Inflammatory macrophage (primary cell): ENCODE measurements around the gene ALDH3B1.

Experiments used
- DNase-seq, 2 donors: peaks; one replicate each; pipeline ENCODE4 v3.0.0-alpha.2; 2020 to 2022

Gene ALDH3B1

DNA sequence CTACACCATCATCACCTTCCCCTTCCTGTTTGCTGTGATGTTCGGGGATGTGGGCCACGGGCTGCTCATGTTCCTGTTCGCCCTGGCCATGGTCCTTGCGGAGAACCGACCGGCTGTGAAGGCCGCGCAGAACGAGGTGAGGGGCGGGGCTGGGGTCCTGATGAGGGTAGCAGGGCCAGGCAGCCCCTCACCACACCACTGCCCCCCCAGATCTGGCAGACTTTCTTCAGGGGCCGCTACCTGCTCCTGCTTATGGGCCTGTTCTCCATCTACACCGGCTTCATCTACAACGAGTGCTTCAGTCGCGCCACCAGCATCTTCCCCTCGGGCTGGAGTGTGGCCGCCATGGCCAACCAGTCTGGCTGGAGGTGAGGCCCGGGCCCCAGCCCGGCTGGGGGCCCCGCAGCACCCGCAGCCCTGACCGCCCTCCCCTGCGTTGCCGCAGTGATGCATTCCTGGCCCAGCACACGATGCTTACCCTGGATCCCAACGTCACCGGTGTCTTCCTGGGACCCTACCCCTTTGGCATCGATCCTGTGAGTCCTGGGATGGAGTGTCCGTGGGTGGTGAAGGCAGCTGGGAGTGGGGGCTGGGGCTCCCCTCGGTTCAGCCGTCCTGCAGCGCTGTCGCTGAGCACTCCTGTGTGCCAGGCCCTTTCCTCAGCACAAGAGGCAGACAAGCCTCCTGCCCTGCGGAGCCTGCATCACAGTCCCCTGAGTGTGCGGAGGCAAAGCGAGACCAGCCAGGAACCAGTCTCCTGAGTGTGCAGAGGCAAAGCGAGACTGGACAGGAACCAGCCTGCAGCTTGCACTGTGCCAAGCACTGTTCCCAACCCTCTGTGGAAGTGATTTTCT is 37.5 kb downstream of the ALDH3B1 start:
- DNase-seq = no peak

DNA sequence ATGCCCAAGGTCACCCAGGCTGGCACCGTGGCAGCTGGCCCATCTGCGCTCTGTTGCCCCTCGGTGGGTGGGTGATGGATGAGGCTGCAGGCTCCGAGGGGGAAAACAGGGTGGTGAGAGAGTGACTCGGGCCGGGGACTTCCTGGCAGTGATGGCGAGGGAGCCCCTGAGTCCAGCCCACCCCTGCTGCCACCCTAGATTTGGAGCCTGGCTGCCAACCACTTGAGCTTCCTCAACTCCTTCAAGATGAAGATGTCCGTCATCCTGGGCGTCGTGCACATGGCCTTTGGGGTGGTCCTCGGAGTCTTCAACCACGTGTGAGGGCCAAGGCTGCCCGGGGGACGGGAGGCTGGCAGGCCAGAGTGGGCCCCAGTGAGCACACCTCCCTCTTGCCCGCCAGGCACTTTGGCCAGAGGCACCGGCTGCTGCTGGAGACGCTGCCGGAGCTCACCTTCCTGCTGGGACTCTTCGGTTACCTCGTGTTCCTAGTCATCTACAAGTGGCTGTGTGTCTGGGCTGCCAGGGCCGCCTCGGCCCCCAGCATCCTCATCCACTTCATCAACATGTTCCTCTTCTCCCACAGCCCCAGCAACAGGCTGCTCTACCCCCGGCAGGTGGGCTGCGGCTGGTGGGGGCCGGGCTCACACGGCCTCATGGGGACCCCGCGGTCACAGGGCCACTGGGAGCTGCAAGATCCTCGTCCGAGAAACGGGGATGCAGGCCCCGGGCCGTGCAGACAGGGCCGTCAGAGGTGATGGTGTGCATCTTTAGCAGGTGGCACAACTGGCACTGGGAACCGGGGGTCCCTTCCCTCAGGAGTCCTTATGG is 38.8 kb downstream of the ALDH3B1 start:
- no peak for DNase-seq

GRCh38 chr11:68049509-68050370 is 39.6 kb downstream of the ALDH3B1 start:
- no peak for DNase-seq

DNA sequence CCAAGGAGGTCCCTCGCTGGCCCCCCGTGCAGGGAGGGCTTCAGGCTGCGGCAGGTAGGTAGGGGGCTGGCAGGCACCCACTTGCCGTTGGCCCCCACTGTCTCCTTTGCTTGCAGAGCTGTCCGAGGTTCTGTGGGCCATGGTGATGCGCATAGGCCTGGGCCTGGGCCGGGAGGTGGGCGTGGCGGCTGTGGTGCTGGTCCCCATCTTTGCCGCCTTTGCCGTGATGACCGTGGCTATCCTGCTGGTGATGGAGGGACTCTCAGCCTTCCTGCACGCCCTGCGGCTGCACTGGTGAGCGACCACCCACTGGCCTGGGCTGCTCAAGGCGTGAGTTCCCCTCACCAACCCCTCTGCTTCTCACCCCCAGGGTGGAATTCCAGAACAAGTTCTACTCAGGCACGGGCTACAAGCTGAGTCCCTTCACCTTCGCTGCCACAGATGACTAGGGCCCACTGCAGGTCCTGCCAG is 40.3 kb downstream of the ALDH3B1 start:
- no peak for DNase-seq

DNA sequence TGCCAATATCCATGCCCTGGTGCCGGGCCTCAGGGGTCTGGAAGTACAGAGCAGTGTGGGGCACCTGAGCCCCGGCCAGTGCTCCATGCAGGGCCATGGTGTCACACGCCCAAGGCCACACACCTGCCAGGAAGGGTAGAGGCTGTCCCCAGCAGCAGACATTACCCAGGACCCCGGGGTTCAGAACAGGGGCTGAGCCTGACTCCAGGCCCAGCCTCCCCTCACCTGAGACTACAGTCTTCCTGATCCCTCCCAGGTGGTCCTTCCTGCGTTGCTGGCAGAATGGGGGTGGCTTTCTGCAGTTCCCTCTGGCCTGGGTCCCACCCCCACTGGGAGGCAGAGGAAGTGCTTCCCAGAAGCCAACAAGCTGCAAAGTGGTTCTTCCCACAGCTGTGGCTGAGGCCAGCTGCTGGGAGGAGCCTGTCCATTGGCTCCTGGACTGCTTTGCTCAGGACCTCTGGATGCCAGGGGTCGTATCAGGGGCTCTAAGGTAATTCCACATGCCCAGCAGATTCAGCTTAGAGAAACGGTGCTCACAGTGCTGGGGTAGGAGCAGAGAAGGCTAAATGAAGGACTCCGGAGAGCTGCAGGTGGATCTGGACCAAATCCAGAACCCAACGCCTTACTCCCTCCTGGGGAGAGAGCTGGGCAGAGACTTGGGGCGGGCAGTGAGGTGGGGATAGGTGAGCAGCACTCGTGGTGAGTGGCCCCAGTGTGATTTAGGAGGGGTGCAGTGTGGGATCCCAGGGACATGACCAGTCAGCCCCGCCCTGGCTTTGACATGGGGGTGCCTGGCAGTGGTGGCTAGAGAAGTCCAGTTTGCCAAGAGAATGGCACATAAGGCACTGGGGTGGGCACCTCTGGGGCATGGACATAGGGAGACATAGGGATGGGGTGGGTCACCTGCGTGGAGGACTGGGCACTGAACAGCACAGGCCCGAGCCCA is 41.3 kb downstream of the ALDH3B1 start:
- DNase-seq = no peak

- DNase-seq = no peak
These were observed 42.2 kb downstream of the ALDH3B1 start for GRCh38 chr11:68052137-68052873.

GRCh38 chr11:68053117-68053516 is 43.0 kb downstream of the ALDH3B1 start:
- DNase-seq = peak in 1 of 2 donors; percentile 43

DNA sequence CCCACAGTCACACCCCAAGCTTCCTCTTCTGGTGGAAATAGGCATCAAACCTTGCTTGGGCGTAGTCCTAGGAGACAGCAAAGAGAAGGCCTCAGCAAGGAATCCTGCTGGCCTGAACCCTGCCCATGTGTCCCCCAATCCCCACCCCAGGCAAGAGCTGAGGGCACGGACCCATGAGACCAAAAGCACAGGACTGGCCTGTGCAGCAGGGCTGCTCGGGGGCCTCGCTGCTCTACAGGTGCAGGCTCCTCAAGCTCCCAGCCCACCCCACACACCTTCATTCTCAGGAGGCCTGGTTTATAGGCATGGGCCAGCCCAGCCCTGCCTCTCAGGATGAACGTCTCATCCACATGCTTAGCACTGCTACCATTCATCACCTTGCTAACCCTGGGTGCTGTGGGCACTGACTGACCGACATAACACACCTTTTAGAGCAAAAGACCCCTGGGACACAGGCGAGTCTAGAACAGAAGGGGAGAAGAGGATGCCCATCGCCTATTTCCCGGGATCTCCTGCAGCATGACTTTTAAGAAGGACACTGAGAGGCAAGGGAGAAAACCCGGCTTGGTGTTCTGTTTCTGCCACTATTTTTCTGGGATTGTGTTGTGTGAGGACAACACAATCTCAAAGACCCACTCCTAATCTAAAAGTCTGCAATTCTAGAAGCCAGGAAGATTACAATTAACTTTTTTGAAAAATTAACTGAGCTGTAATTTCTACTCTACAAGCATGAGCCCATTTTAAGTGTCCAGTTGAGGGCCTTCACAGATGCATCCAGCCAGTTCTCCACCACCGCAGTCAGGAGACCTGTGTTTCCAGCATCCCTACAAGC is 44.1 kb downstream of the ALDH3B1 start:
- DNase-seq = peak; percentile 11 to 41

- no peak for DNase-seq
These were observed 46.5 kb downstream of the ALDH3B1 start for GRCh38 chr11:68056317-68057285.

GRCh38 chr11:68057807-68058206 is 47.7 kb downstream of the ALDH3B1 start:
- no peak for DNase-seq

- peak; percentile 14 to 48 for DNase-seq
These were observed 51.4 kb downstream of the ALDH3B1 start for GRCh38 chr11:68061508-68061907.

DNA sequence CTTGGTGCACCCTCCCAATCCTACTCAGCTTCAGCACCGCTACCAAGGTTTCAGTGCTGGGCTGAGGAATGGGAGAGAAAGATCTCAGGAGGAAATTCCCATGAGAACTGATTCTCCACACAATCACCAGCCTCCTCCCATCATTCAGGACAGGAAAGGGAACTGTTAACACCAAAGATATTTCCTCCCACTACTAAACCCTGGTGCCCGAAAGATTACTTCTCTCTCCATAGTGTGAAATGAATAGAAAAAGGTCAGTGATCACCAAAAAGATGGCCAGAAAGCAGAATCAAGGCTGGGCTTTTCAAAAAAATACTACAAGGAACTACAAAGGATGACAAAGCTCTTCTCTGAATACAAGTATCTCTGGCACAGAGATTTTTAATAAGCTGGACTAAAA is 54.8 kb downstream of the ALDH3B1 start:
- peak; percentile 37 to 49 for DNase-seq

GRCh38 chr11:68065841-68066240 is 55.7 kb downstream of the ALDH3B1 start:
- no peak for DNase-seq

DNA sequence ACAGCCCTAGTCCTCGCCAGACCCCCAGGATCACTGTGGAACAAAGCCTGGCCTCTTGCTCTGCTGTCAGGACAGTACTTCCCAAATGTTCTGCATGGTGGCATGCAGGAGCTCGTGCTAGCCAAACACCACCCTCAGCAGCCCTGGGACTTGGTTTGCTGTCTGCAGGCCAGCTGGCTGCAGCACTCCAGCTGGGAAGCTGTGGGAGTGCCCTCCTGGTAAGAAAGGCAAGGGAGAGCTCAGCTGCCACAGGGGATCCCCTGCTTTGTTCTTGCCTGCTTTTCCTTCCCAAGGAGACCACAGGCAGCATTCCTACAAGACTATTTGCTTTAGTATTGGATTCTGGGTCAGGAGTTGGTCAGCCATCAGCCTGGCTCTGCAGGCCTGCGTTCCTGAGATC is 56.6 kb downstream of the ALDH3B1 start:
- no peak for DNase-seq

GRCh38 chr11:68067991-68068390 is 57.9 kb downstream of the ALDH3B1 start:
- no peak for DNase-seq

- DNase-seq = peak in 1 of 2 donors; percentile 18
These were observed 61.3 kb downstream of the ALDH3B1 start for GRCh38 chr11:68071281-68072048.

GRCh38 chr11:68074584-68075352 is 64.6 kb downstream of the ALDH3B1 start:
- no peak for DNase-seq
